Breast epithelium (tissue), 4 donors: ENCODE measurements around the gene AGAP1. TPM values are rescaled to one million over a fixed set of nuclear protein-coding genes. Genes with fewer than 3 reads are reported as not detected.
A peak's percentile ranks its signal among the peaks of the same experiment; 100 is the strongest.

Source experiments
- DNase-seq, 2 donors: peaks; one replicate each; pipeline ENCODE4 v3.0.0-alpha.2; 2019; ENCODE audit warnings: low spot score in 2 of 2
- H3K27ac ChIP-seq, 2 donors: fragments of 200-600 bp; sonication (generic) in 1 of 2; one replicate each; pipeline ENCODE4 v1.5.1; 2016 to 2019; ENCODE audit warnings: mild to moderate bottlenecking in 1 of 2
- H3K27me3 ChIP-seq, 2 donors: fragments of 200-600 bp; sonication (generic) in 1 of 2; one replicate each; pipeline versions ENCODE4 v1.5.1 to v1.6.0; 2017 to 2019; ENCODE audit warnings: control low read depth in 1 of 2, mild to moderate bottlenecking in 1 of 2
- H3K36me3 ChIP-seq: fragments of 200-600 bp; one replicate; pipeline ENCODE4 v1.5.1; 2019
- H3K4me1 ChIP-seq, 2 donors: fragments of 200-600 bp; sonication (generic); one replicate each; pipeline ENCODE4 v1.5.1; 2016 to 2019; ENCODE audit warnings: control low read depth in 1 of 2
- H3K4me3 ChIP-seq, 3 donors: fragments of 200-600 bp; sonication (generic); 1 replicate in 2 of 3; 2 replicates in 1 of 3; pipeline ENCODE4 v1.5.1; 2016 to 2019; ENCODE audit warnings: mild to moderate bottlenecking in 3 of 3, moderate library complexity in 2 of 3
- H3K9me3 ChIP-seq, 2 donors: fragments of 200-600 bp; sonication (generic) in 1 of 2; one replicate each; pipeline ENCODE4 v1.5.1; 2016 to 2019; ENCODE audit warnings: control low read depth in 1 of 2
- CTCF ChIP-seq, 3 donors: fragments of 450-650 bp; IDR thresholded peaks; one replicate each; pipeline ENCODE4 v1.5.1; 2016 to 2017; ENCODE audit warnings: antibody characterized with exemption in 3 of 3, mild to moderate bottlenecking in 3 of 3, moderate library complexity in 3 of 3
- POLR2A ChIP-seq: fragments of 450-650 bp; IDR thresholded peaks from one replicate; pipeline ENCODE4 v1.6.1; 2016; ENCODE audit warnings: antibody characterized with exemption, mild to moderate bottlenecking, moderate library complexity
- POLR2AphosphoS5 ChIP-seq, 3 donors: sonication (generic); formaldehyde crosslinking; IDR thresholded peaks; one replicate each; pipeline ENCODE4 v1.6.1; 2017; ENCODE audit warnings: antibody characterized with exemption in 3 of 3
- intact Hi-C: fragments of 100-400 bp; cut with DNase I; formaldehyde crosslinking; loops from one replicate; pipeline ENCODE4 v1.15.1; 2023; ENCODE audit warnings: low total_unique reads
- total RNA-seq, 3 donors: library from RNA; depleted of rRNA; stranded (reverse); fragments of >200 nt; gene quantifications; one replicate each; pipeline ENCODE4 v1.1.0, GENCODE V29; 2016

AGAP1 gene
- total RNA-seq, 3 donors from 2014 or later, result 19.7 to 27.1 (median 25.9) TPM

DNA sequence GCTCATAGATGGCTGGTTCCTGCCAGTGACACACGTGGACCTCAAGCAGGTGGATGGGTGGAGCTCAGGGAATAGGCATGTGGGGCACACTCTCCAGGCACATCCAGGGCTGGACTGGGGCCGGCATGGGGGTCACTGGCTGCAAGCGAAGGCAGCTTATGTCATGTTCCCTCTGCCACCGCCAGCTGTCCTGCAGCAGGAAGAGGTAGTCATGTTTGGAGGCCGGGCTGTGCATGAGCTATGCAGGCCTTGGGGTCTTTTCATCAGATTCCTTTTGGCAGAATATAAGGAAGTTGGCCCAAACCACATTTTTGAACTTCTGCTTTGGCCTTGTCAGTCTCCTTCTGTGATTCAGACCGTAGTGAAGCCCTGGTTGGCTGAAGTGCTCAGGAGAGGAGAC, 61.5 kb downstream of the AGAP1 start:
- Histone ChIP-seq H3K36me3 (no peaks in the 10 kb centered on the region), H3K9me3 (no peaks in the 10 kb centered on the region), H3K27ac (no peak overlapping the region), H3K4me3 (no peak overlapping the region), H3K4me1 (peaks cover 0 to 10% of the 10 kb centered on the region in 2 donors), H3K27me3 (no peaks in the 10 kb centered on the region)
- no peak for TF ChIP-seq POLR2AphosphoS5 (IDR thresholded peaks at IDR 0.05)
- TF ChIP-seq CTCF (IDR thresholded peaks at IDR 0.05), result no peak
- no peak for TF ChIP-seq POLR2A
- DNase-seq, result no peak
- intact Hi-C loops, result loop anchor here (2.0 kb wide), 1 partner anchor 55 kb away; no protein-coding TSS in a partner anchor

DNA sequence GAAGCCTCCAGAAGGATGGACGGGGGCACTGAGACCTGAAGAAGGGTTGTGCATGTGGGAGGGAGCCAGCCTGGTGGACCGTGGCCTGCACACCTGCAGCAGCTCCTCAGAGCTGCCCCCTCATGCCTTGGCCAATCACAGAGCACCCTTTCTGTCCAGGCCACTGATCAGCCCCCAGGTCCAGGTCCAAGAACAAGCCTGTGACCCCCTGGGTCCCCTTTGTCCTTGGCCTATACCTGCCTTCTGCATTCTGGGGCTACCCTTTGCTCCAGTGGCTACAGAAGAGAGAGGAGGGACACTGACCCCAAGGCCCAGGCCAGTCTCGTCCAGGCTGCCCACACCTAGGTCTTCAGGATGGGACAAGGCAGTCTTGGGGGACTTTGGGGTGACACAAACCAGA, 62.2 kb downstream of the AGAP1 start:
- no peak for DNase-seq
- Histone ChIP-seq H3K4me3 (no peak overlapping the region), H3K9me3 (no peaks in the 10 kb centered on the region), H3K27me3 (no peaks in the 10 kb centered on the region), H3K4me1 (peaks cover 0 to 10% of the 10 kb centered on the region in 2 donors), H3K27ac (no peak overlapping the region), H3K36me3 (no peaks in the 10 kb centered on the region)
- TF ChIP-seq CTCF (IDR thresholded peaks at IDR 0.05) (no peak), POLR2A (no peak), POLR2AphosphoS5 (IDR thresholded peaks at IDR 0.05) (no peak)
- intact Hi-C loops, result no loop called here

GRCh38 chr2:235556901-235557300, 63.1 kb downstream of the AGAP1 start:
- Histone ChIP-seq H3K36me3 (no peaks in the 10 kb centered on the region), H3K4me1 (peaks cover 0 to 6% of the 10 kb centered on the region in 2 donors), H3K4me3 (no peak overlapping the region), H3K27me3 (no peaks in the 10 kb centered on the region), H3K27ac (no peak overlapping the region), H3K9me3 (no peaks in the 10 kb centered on the region)
- intact Hi-C loops, result no loop called here
- TF ChIP-seq CTCF (IDR thresholded peaks at IDR 0.05) (no peak), POLR2AphosphoS5 (IDR thresholded peaks at IDR 0.05) (no peak), POLR2A (no peak)
- DNase-seq, result no peak

DNA sequence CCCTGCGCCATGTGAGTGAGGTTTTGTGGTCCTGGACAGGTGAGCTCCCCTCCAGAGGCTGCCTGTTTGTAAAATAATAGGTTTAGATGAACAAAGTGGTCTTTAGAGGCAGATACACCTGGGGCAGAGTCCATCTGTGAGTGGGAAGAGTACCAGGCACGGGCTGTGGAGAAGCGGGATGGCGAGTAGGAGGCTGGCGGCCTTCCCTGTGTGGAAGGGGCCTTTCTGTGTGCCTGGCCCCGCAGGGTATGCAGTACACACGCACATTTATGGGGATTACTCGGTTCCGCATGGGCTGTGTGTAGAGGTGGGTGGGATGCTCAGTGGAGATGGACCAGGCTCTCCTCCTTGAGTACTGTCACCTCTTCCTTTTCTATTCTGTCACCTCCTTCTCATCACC, 64.1 kb downstream of the AGAP1 start:
- intact Hi-C loops, result no loop called here
- TF ChIP-seq CTCF (IDR thresholded peaks at IDR 0.05), result no peak
- TF ChIP-seq POLR2A, result no peak
- no peak for TF ChIP-seq POLR2AphosphoS5 (IDR thresholded peaks at IDR 0.05)
- DNase-seq, result no peak
- Histone ChIP-seq H3K36me3 (no peaks in the 10 kb centered on the region), H3K27ac (peak overlapping the region in 1 of 2 donors; percentile 49), H3K4me1 (no peaks in the 10 kb centered on the region), H3K4me3 (no peak overlapping the region), H3K27me3 (no peaks in the 10 kb centered on the region), H3K9me3 (no peaks in the 10 kb centered on the region)

GRCh38 chr2:235558572-235558971, 64.7 kb downstream of the AGAP1 start:
- intact Hi-C loops, result no loop called here
- Histone ChIP-seq H3K27ac (no peak overlapping the region), H3K4me1 (no peaks in the 10 kb centered on the region), H3K9me3 (no peaks in the 10 kb centered on the region), H3K36me3 (no peaks in the 10 kb centered on the region), H3K4me3 (no peak overlapping the region), H3K27me3 (no peaks in the 10 kb centered on the region)
- no peak for TF ChIP-seq POLR2A
- no peak for DNase-seq

DNA sequence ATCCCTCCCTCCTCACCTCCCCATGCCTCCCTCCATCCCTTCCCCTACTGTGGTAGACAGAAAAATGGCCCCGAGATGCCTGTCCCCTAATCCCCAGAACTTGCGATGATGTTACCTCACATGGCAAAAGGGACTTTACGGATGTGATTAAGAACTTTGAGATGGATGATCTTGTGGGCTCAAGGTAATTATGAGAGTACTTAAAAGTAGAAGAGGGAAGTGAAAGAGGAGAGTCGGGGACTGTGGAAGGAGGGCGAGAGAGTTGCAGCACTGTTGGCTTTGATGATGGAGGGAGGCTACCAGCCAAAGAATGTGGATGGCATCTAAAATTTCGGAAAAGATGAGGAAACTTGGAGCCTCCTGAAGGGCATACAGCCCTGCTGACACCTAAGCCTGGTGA, 66.5 kb downstream of the AGAP1 start:
- intact Hi-C loops, result no loop called here
- Histone ChIP-seq H3K4me1 (no peaks in the 10 kb centered on the region), H3K27ac (no peak overlapping the region), H3K4me3 (no peak overlapping the region), H3K36me3 (no peaks in the 10 kb centered on the region), H3K9me3 (no peaks in the 10 kb centered on the region), H3K27me3 (no peaks in the 10 kb centered on the region)
- TF ChIP-seq POLR2A (no peak), POLR2AphosphoS5 (IDR thresholded peaks at IDR 0.05) (no peak), CTCF (IDR thresholded peaks at IDR 0.05) (no peak)
- DNase-seq, result no peak
